ENCODE data around the gene PDE6D.

PDE6D gene

GRCh38 chr2:231708773-231709635 lies 72.1 kb downstream of the PDE6D start:
- DNase-seq (ENCODE audit: low read depth in 2 of 2, low spot score in 1 of 2), result peak in 1 of 2 donors; percentile 24

- DNase-seq (ENCODE audit: low read depth in 2 of 2, low spot score in 1 of 2), result peak; percentile 96 to 99
Measured at GRCh38 chr2:231707927-231708772, 72.9 kb downstream of the PDE6D start, which contains the start of gene PTMA. Gene PTMA, plus strand, starts transcription at chr2:231708525. Its CDS starts 182 bp downstream, at chr2:231708707.

GRCh38 chr2:231707625-231707926 lies 73.5 kb downstream of the PDE6D start:
- peak in 1 of 2 donors; percentile 28 for DNase-seq (ENCODE audit: low read depth in 2 of 2, low spot score in 1 of 2)

- DNase-seq (ENCODE audit: low read depth in 2 of 2, low spot score in 1 of 2), result peak; percentile 94 to 97
Measured at GRCh38 chr2:231706731-231707624, 74.1 kb downstream of the PDE6D start.

- DNase-seq (ENCODE audit: low read depth in 2 of 2, low spot score in 1 of 2), result no peak
Measured at GRCh38 chr2:231704017-231704416, 77.1 kb downstream of the PDE6D start.

GRCh38 chr2:231701456-231702373 lies 79.4 kb downstream of the PDE6D start:
- DNase-seq (ENCODE audit: low read depth in 2 of 2, low spot score in 1 of 2), result no peak

GRCh38 chr2:231699006-231699405 lies 82.1 kb downstream of the PDE6D start:
- no peak for DNase-seq (ENCODE audit: low read depth in 2 of 2, low spot score in 1 of 2)

- no peak for DNase-seq (ENCODE audit: low read depth in 2 of 2, low spot score in 1 of 2)
Measured at GRCh38 chr2:231696004-231696367, 85.1 kb downstream of the PDE6D start.

GRCh38 chr2:231693956-231694355 lies 87.1 kb downstream of the PDE6D start:
- no peak for DNase-seq (ENCODE audit: low read depth in 2 of 2, low spot score in 1 of 2)

- DNase-seq (ENCODE audit: low read depth in 2 of 2, low spot score in 1 of 2), result no peak
Measured at GRCh38 chr2:231692847-231693246, 88.2 kb downstream of the PDE6D start.

GRCh38 chr2:231691251-231691772 lies 89.8 kb downstream of the PDE6D start:
- no peak for DNase-seq (ENCODE audit: low read depth in 2 of 2, low spot score in 1 of 2)

GRCh38 chr2:231689124-231689893 lies 91.8 kb downstream of the PDE6D start:
- no peak for DNase-seq (ENCODE audit: low read depth in 2 of 2, low spot score in 1 of 2)

GRCh38 chr2:231688719-231689118 lies 92.4 kb downstream of the PDE6D start:
- DNase-seq (ENCODE audit: low read depth in 2 of 2, low spot score in 1 of 2), result no peak

- no peak for DNase-seq (ENCODE audit: low read depth in 2 of 2, low spot score in 1 of 2)
Measured at GRCh38 chr2:231687961-231688360, 93.1 kb downstream of the PDE6D start.

GRCh38 chr2:231687133-231687852 lies 93.8 kb downstream of the PDE6D start:
- peak; percentile 36 to 40 for DNase-seq (ENCODE audit: low read depth in 2 of 2, low spot score in 1 of 2)

GRCh38 chr2:231686192-231687100 lies 94.6 kb downstream of the PDE6D start:
- no peak for DNase-seq (ENCODE audit: low read depth in 2 of 2, low spot score in 1 of 2)

Data from stimulated activated CD8-positive, alpha-beta memory T cell treated with anti-CD3 and anti-CD28 coated beads, Interleukin-4, amount 100 ng/mL, for 1 hour (primary cell).